Measurements from ENCODE around the gene CDKAL1.

The CDKAL1 gene

DNA sequence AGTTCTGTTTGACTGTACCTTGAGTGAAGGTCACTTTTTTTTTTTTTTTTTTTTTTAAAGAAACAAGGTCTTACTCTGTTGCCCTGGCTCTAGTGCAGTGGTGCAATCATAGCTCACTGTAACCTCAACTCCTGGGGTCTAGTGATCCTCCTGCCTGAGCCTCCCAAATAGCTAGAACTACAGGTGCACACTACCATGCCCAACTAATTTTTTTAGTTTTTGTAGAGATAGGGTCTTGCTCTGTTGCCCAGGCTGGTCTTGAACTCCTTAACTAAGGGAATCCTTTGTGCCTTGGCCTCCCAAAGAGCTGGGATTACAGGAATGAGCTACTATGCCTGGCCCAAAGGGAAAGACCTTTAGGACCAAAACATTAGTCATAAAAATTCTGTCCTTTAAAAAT lies 413.7 kb downstream of the CDKAL1 start:
- POLR2A ChIA-PET = no interaction called here
- CTCF ChIA-PET = no interaction called here
- DNase-seq (ENCODE audit: low read depth, low spot score) = no peak
- no peak for TF ChIP-seq CTCF (IDR thresholded peaks at IDR 0.05; ENCODE audit: insufficient read depth, low read length, missing control alignments)
- H3K4me3 ChIP-seq (ENCODE audit: low read depth, low read length) = no peak overlapping the region

DNA sequence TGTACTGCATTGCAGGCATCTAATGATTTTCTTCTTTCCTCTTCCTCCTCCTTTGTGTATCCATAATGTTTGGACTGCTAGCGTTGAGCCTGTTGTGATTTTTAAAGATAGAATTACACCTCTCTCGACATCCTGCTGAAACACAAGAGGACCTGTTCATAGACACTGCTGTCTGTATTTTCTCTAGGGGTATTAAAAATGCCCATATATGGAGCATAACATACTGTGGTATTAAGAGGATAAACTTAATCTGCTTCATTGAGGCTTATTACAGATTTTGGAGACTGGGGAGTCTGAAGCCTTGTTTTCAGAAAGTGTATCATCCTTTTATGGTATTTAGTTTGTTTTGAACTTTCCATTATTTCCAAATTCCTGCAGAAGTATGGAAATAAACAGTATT lies 414.3 kb downstream of the CDKAL1 start:
- no peak for DNase-seq (ENCODE audit: low read depth, low spot score)
- ChIA-PET POLR2A (no interaction called here), CTCF (no interaction called here)
- no peak overlapping the region for H3K4me3 ChIP-seq (ENCODE audit: low read depth, low read length)
- no peak for TF ChIP-seq CTCF (IDR thresholded peaks at IDR 0.05; ENCODE audit: insufficient read depth, low read length, missing control alignments)

DNA sequence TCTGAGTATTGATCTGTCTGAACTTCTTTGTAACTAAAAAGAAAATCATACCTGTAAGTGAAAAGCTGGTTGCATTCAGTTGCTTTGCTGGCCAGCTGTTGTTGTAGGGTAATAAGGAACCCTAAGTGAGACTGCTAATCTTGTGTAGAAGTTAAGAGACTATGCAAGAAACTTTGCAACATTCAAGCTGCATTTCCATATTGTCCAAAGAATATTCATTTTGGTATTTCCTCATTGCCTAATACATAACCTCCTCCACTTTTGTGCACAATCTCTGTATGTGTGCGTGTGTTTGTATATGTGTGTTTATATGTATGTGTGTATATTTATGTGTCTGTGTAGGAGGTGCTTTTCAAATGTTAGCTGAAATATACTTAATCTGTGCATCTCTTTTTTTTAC lies 414.9 kb downstream of the CDKAL1 start:
- TF ChIP-seq CTCF (IDR thresholded peaks at IDR 0.05; ENCODE audit: insufficient read depth, low read length, missing control alignments) = no peak
- DNase-seq (ENCODE audit: low read depth, low spot score) = no peak
- CTCF ChIA-PET = no interaction called here

DNA sequence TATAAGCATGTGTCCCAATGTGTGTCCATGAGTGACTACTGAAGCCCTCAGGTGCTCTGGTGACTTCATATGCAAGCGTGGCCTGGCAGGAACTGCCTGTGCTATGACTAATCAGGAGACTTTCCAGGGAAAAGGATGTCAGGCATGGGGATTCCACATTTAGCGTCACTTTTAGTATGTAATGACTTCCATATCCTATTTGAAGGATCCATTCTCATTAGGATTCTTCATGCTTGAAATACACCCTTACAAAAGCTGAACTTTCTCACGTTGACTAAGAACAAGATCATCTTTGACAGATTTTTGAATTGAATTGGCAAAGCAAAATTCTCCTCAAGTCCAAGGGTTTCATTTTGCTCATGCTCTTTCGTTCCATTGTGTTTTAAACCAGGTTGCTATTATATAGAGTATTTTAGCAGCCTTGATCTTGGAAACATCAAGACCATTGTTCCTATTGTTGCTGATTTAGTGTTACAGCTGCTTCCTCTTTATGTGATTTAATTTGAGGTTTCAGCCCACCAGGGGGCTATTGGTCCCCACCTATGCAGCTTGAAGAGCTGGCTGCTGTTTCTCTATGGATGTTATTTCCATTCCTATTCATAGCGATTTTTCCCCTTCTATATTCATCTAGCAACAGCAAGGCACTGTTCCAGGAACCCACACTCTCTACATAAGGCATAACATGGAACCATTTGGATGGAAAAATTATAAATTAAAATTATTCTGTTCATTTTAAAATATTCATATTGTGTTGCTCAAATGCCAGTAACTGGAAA lies 418.6 kb downstream of the CDKAL1 start:
- no peak for TF ChIP-seq CTCF (IDR thresholded peaks at IDR 0.05; ENCODE audit: insufficient read depth, low read length, missing control alignments)
- DNase-seq (ENCODE audit: low read depth, low spot score) = peak; percentile 47
- no peak overlapping the region for H3K4me3 ChIP-seq (ENCODE audit: low read depth, low read length)
- ChIA-PET CTCF (no interaction called here), POLR2A (no interaction called here)

More for the DNA sequence above, 414.9 kb downstream of the CDKAL1 start:
- no peak overlapping the region for H3K4me3 ChIP-seq (ENCODE audit: low read depth, low read length)
- POLR2A ChIA-PET = no interaction called here

- ChIA-PET POLR2A (no interaction called here), CTCF (no interaction called here)
- no peak overlapping the region for H3K4me3 ChIP-seq (ENCODE audit: low read depth, low read length)
- no peak for TF ChIP-seq CTCF (IDR thresholded peaks at IDR 0.05; ENCODE audit: insufficient read depth, low read length, missing control alignments)
- DNase-seq (ENCODE audit: low read depth, low spot score) = no peak
These were observed 420.1 kb downstream of the CDKAL1 start for GRCh38 chr6:20954315-20954714.

DNA sequence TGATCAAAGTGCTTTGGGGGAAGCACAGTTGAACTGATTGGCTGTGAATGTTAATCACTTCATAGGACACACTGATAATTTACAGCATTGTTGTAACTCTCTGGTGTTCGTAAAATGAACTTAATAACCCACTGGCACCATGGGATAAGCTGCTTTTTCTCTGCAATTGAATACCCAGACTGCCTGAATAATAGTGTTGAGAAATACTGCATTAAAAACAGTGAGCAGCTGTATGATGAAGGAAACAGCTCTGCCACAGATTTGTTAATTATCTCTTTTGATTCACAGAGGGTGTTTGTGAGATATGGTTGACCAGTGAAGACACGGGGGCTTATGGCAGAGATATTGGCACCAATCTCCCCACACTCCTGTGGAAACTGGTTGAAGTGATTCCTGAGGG lies 420.9 kb downstream of the CDKAL1 start:
- ChIA-PET POLR2A (no interaction called here), CTCF (no interaction called here)
- no peak for DNase-seq (ENCODE audit: low read depth, low spot score)
- no peak overlapping the region for H3K4me3 ChIP-seq (ENCODE audit: low read depth, low read length)
- TF ChIP-seq CTCF (IDR thresholded peaks at IDR 0.05; ENCODE audit: insufficient read depth, low read length, missing control alignments) = no peak
